ENCODE measurements around the gene MS4A7.

The MS4A7 gene

GRCh38 chr11:60371854-60372253, 6.5 kb upstream of the MS4A7 start:
- DNase-seq = no peak

- DNase-seq = no peak
Observed at GRCh38 chr11:60372767-60373166, 5.6 kb upstream of the MS4A7 start.

- no peak for DNase-seq
Observed at GRCh38 chr11:60375316-60375715, 3.0 kb upstream of the MS4A7 start.

- no peak for DNase-seq
Observed at GRCh38 chr11:60376601-60377000, 1.7 kb upstream of the MS4A7 start.

GRCh38 chr11:60377401-60378136, 763 bp upstream of the MS4A7 start:
- no peak for DNase-seq

- DNase-seq = no peak
Observed at GRCh38 chr11:60389279-60389910, 11.1 kb downstream of the MS4A7 start.

GRCh38 chr11:60390419-60390818, 12.1 kb downstream of the MS4A7 start:
- DNase-seq = no peak

- no peak for DNase-seq
Observed at GRCh38 chr11:60392361-60392760, 14.0 kb downstream of the MS4A7 start.

GRCh38 chr11:60393016-60393415, 14.7 kb downstream of the MS4A7 start:
- DNase-seq = no peak

- DNase-seq = no peak
Observed at GRCh38 chr11:60394666-60395380, 16.5 kb downstream of the MS4A7 start.

GRCh38 chr11:60396382-60396781, 18.1 kb downstream of the MS4A7 start, which contains the start of gene MS4A14:
MS4A14 (plus strand) TSS chr11:60396459; CDS start chr11:60396579, 120 bp downstream.
- DNase-seq = no peak

- DNase-seq = no peak
Observed at GRCh38 chr11:60396799-60397198, 18.5 kb downstream of the MS4A7 start.

- DNase-seq = no peak
Observed at GRCh38 chr11:60420015-60420414, 41.7 kb downstream of the MS4A7 start.

GRCh38 chr11:60422609-60423008, 44.3 kb downstream of the MS4A7 start:
- no peak for DNase-seq

- DNase-seq = no peak
Observed at GRCh38 chr11:60428517-60428916, 50.2 kb downstream of the MS4A7 start.

- no peak for DNase-seq
Observed at GRCh38 chr11:60429272-60429671, 50.9 kb downstream of the MS4A7 start, which contains the start of gene MS4A5. MS4A5 (plus strand) TSS chr11:60429572; CDS start chr11:60429675, 103 bp downstream.

GRCh38 chr11:60431251-60431650, 52.9 kb downstream of the MS4A7 start:
- DNase-seq = no peak

- DNase-seq = no peak
Observed at GRCh38 chr11:60433401-60433800, 55.1 kb downstream of the MS4A7 start.
